Panc1 (cell line): ENCODE measurements around the gene CCDC159. TPM values are rescaled to one million over a fixed set of nuclear protein-coding genes. Genes with fewer than 3 reads are reported as not detected.
A peak's percentile ranks its signal among the peaks of the same experiment; 100 is the strongest.

Experiments used
- ATAC-seq: fragments of 200-7000 bp; cut with Tn5 transposase; 2 replicates; pipeline ENCODE4 v1.9.1; 2020; ENCODE audit warnings: mild to moderate bottlenecking, moderate library complexity
- BruUV-seq: library from RNA; stranded (reverse); fragments of 400-500 nt; replicated peaks from 2 replicates; lab custom pipeline; 2021; lab: Mats Ljungman, UMichigan
- CTCF ChIA-PET: fragments of 300-600 bp; sonication (Branson Sonifier 250); formaldehyde crosslinking; loops from one replicate; lab custom pipeline; 2022; ENCODE audit warnings: antibody characterized with exemption; lab: Charles Lee
- POLR2A ChIA-PET: fragments of 300-600 bp; sonication (Branson Sonifier 250); formaldehyde crosslinking; loops from one replicate; lab custom pipeline; 2022; ENCODE audit warnings: antibody characterized with exemption; lab: Charles Lee
- DNase-seq: peaks from one replicate; pipeline ENCODE4 v3.0.0-alpha.2; 2010; ENCODE audit warnings: low read depth, low spot score
- H3K27ac ChIP-seq: 2 replicates; pipeline ENCODE4 v1.5.1; 2011; ENCODE audit warnings: mild to moderate bottlenecking, low read length, inconsistent platforms
- H3K27me3 ChIP-seq: fragments of 200-500 bp; sonication (Bioruptor generic); 2 replicates; pipeline ENCODE4 v1.6.0; 2014; ENCODE audit warnings: low read length, inconsistent platforms; ENCODE audit not compliant: control insufficient read depth, insufficient read depth
- H3K36me3 ChIP-seq: fragments of 200-500 bp; sonication (Bioruptor generic); 2 replicates; pipeline ENCODE4 v1.5.1; 2014; ENCODE audit warnings: inconsistent platforms, mild to moderate bottlenecking, low read length, moderate library complexity; ENCODE audit not compliant: control insufficient read depth, insufficient read depth
- H3K4me1 ChIP-seq: 2 replicates; pipeline ENCODE4 v1.5.1; 2011; ENCODE audit warnings: inconsistent platforms, mild to moderate bottlenecking, low read length, moderate library complexity; ENCODE audit not compliant: control insufficient read depth, insufficient read depth
- H3K4me3 ChIP-seq, 2 experiments: 2 replicates each; pipeline ENCODE4 v1.5.1; 2011 to 2012; ENCODE audit warnings: low read depth in 2 of 2, low read length in 2 of 2, mild to moderate bottlenecking in 2 of 2, inconsistent platforms in 1 of 2, moderate library complexity in 1 of 2
- H3K9me3 ChIP-seq: fragments of 200-500 bp; sonication (Bioruptor generic); 2 replicates; pipeline ENCODE4 v1.5.1; 2014; ENCODE audit warnings: low read depth, mild to moderate bottlenecking, inconsistent platforms, low read length, moderate library complexity; ENCODE audit not compliant: control insufficient read depth, insufficient read depth
- CTCF ChIP-seq: fragments of 450-650 bp; IDR thresholded peaks from 2 replicates; pipeline ENCODE4 v1.5.1; 2017; ENCODE audit warnings: mild to moderate bottlenecking
- POLR2AphosphoS5 ChIP-seq: IDR thresholded peaks from 2 replicates; pipeline ENCODE4 v1.6.1; 2012; ENCODE audit warnings: mild to moderate bottlenecking, low read depth, low read length, moderate library complexity
- SIN3A ChIP-seq: IDR thresholded peaks from 2 replicates; pipeline ENCODE4 v1.6.1; 2012; ENCODE audit warnings: low read depth, mild to moderate bottlenecking, low read length, moderate library complexity, borderline replicate concordance; ENCODE audit not compliant: insufficient read depth
- TCF7L2 ChIP-seq: IDR thresholded peaks from 2 replicates; pipeline ENCODE4 v1.6.1; 2011; ENCODE audit warnings: mild to moderate bottlenecking, low read depth, low read length, inconsistent platforms
- in situ Hi-C: cut with HindIII; loops from 2 replicates; pipeline ENCODE4 v1.10.0; 2016; ENCODE audit warnings: low sequenced_read_pairs, low pct_unique_long_range_greater_than_20kb
- intact Hi-C: fragments of 100-400 bp; cut with micrococcal nuclease; formaldehyde crosslinking; loops from one replicate; pipeline ENCODE4 v1.10.0; 2022; ENCODE audit not compliant: unreplicated experiment
- total RNA-seq: library from RNA; stranded (reverse); gene quantifications from one replicate; pipeline ENCODE4 v1.2.1, GENCODE V29; 2021; ENCODE audit not compliant: unreplicated experiment
- TF ChIP-seq, protein P1 (sequence below), 2 experiments: IDR thresholded peaks; 2 replicates each; pipeline ENCODE4 v1.6.1; 2011 to 2012; ENCODE audit warnings: low read depth in 2 of 2, control low read depth in 1 of 2, low read length in 1 of 2, mild to moderate bottlenecking in 1 of 2, moderate library complexity in 1 of 2; ENCODE audit not compliant: insufficient read depth in 1 of 2

CCDC159 gene
- total RNA-seq, 1 experiment from 2014 or later: 46.6 TPM

DNA sequence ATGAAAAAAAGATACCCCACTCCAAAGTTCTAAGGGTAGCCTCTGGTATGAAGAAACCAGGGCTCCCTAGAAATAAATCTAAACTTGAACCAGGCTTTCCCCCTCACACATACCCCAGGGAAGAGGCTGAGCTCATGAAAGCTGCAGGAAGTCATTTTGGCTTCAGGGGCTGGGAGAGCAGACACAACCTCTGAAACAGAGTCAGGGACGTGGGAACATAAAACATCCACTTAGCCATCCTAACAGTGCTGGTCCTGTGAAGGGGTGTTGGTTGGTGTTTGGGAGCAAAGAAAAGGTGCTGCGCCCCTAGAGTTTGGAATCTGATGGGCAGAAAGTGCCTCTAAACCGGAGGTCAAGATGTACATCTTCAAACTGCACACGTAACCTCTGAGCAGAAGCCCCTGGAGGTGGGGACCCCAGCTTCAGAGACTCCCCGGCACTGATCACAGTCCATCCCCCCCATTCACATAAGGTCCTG lies 22.7 kb upstream of the CCDC159 start:
- BruUV-seq: TSS peak; percentile 72
- DNase-seq: no peak
- POLR2A ChIA-PET: no interaction called here
- Histone ChIP-seq H3K4me1 (peaks cover 15% of the 10 kb centered on the region), H3K36me3 (no peaks in the 10 kb centered on the region; the same call in 1 of the 2 replicates), H3K9me3 (no peaks in the 10 kb centered on the region), H3K4me3 (no peak overlapping the region), H3K27ac (peak overlapping the region; percentile 7; the same call in 1 of the 2 replicates), H3K27me3 (no peaks in the 10 kb centered on the region)
- TF ChIP-seq, protein P1, sequence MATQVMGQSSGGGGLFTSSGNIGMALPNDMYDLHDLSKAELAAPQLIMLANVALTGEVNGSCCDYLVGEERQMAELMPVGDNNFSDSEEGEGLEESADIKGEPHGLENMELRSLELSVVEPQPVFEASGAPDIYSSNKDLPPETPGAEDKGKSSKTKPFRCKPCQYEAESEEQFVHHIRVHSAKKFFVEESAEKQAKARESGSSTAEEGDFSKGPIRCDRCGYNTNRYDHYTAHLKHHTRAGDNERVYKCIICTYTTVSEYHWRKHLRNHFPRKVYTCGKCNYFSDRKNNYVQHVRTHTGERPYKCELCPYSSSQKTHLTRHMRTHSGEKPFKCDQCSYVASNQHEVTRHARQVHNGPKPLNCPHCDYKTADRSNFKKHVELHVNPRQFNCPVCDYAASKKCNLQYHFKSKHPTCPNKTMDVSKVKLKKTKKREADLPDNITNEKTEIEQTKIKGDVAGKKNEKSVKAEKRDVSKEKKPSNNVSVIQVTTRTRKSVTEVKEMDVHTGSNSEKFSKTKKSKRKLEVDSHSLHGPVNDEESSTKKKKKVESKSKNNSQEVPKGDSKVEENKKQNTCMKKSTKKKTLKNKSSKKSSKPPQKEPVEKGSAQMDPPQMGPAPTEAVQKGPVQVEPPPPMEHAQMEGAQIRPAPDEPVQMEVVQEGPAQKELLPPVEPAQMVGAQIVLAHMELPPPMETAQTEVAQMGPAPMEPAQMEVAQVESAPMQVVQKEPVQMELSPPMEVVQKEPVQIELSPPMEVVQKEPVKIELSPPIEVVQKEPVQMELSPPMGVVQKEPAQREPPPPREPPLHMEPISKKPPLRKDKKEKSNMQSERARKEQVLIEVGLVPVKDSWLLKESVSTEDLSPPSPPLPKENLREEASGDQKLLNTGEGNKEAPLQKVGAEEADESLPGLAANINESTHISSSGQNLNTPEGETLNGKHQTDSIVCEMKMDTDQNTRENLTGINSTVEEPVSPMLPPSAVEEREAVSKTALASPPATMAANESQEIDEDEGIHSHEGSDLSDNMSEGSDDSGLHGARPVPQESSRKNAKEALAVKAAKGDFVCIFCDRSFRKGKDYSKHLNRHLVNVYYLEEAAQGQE (IDR thresholded peaks at IDR 0.05; ENCODE audit: insufficient read depth in 1 of 2, low read depth in 2 of 2, low read length in 1 of 2): no peak
- TF ChIP-seq SIN3A: no peak
- no peak for TF ChIP-seq CTCF
- TF ChIP-seq TCF7L2: no peak
- TF ChIP-seq POLR2AphosphoS5: no peak
- no peak for ATAC-seq
- intact Hi-C loops: no loop called here
- in situ Hi-C loops: loop anchor here (25.0 kb wide), 1 partner anchor 239 kb away; the partner anchor contains the start of gene ELOF1
- CTCF ChIA-PET: interaction anchor here (0.5 kb wide), 1 partner anchor 172 kb away, joined by 4 read pairs; no protein-coding TSS in a partner anchor

DNA sequence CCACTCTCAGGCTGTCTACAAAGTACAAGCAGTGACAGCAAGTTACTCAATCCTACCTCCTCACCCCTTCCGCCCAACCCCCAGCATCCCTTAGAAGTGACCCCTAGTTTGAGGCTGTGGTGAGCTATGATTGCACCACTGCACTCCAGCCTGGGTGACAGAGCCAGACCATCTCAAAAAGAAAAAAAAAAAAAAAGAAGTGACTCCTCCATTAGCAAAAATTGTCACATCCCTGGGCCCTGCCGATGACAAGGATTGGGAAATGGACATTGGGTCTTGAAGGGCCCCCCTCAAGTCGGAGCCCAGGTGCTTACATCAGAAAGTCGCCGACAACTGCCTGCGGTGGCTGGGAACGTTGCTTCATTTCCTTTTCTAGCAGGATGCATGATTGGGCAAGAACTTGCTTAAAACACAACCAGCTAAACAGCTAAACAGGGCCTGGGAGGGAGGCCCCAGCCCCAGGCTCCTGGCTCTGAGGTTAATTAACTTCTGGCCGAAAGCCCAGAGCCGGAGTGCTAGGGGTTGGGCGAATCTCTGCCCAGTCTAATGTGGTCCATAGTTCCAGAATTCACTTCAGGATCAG lies 22.1 kb upstream of the CCDC159 start:
- peaks cover 15% of the 10 kb centered on the region for H3K4me1 ChIP-seq
- intact Hi-C loops: no loop called here
- no peaks in the 10 kb centered on the region for H3K27me3 ChIP-seq
- ChIA-PET POLR2A (interaction anchor here (0.6 kb wide), 1 partner anchor 159 kb away, joined by 3 read pairs; no protein-coding TSS in a partner anchor), CTCF (interaction anchor here (0.5 kb wide), 1 partner anchor 173 kb away, joined by 4 read pairs; no protein-coding TSS in a partner anchor)
- ATAC-seq: peak; percentile 86
- H3K9me3 ChIP-seq: no peaks in the 10 kb centered on the region
- no peaks in the 10 kb centered on the region; the same call in 1 of the 2 replicates for H3K36me3 ChIP-seq
- H3K27ac ChIP-seq: no peak overlapping the region
- no peak for DNase-seq
- TF ChIP-seq TCF7L2: no peak
- TF ChIP-seq CTCF: no peak
- TF ChIP-seq, protein P1 (IDR thresholded peaks at IDR 0.05; ENCODE audit: insufficient read depth in 1 of 2, low read depth in 2 of 2, low read length in 1 of 2): no peak
- H3K4me3 ChIP-seq: no peak overlapping the region
- BruUV-seq: no TSS peak
- in situ Hi-C loops: loop anchor here (25.0 kb wide), 1 partner anchor 238 kb away; the partner anchor contains the start of gene ELOF1
